Calu3 (cell line): ENCODE data around the gene SH2B3. TPM values are rescaled to one million over a fixed set of nuclear protein-coding genes. Genes with fewer than 3 reads are reported as not detected.
A peak's percentile ranks its signal among the peaks of the same experiment; 100 is the strongest.
"Not testable (repeated sequence)": the region's sequence is repeated elsewhere in the genome, so short reads cannot be mapped to it uniquely, and the experiment has no call there.

Source experiments
- BruUV-seq: library from RNA; stranded (reverse); fragments of 400-500 nt; replicated peaks from 2 replicates; lab custom pipeline; 2021; lab: Mats Ljungman, UMichigan
- CTCF ChIA-PET: fragments of 300-600 bp; sonication (Branson Sonifier 250); formaldehyde crosslinking; loops from one replicate; lab custom pipeline; 2022; ENCODE audit warnings: antibody characterized with exemption; lab: Charles Lee
- DNase-seq: peaks from one replicate; pipeline ENCODE4 v3.0.0; 2022
- H3K27ac Mint-ChIP-seq: one replicate; pipeline ENCODE4 v1.8.0; 2022; ENCODE audit warnings: mixed read lengths; ENCODE audit not compliant: unreplicated experiment
- H3K27me3 Mint-ChIP-seq: one replicate; pipeline ENCODE4 v1.8.0; 2022; ENCODE audit warnings: mixed read lengths; ENCODE audit not compliant: unreplicated experiment
- H3K36me3 Mint-ChIP-seq: one replicate; pipeline ENCODE4 v1.8.0; 2022; ENCODE audit warnings: mild to moderate bottlenecking, moderate library complexity, mixed read lengths; ENCODE audit not compliant: insufficient read depth, unreplicated experiment
- H3K4me1 Mint-ChIP-seq: one replicate; pipeline ENCODE4 v1.8.0; 2022; ENCODE audit warnings: mild to moderate bottlenecking, low read depth, mixed read lengths; ENCODE audit not compliant: unreplicated experiment
- H3K4me3 Mint-ChIP-seq: one replicate; pipeline ENCODE4 v1.8.0; 2022; ENCODE audit warnings: mild to moderate bottlenecking, low read depth, moderate library complexity, mixed read lengths; ENCODE audit not compliant: unreplicated experiment
- H3K9me3 Mint-ChIP-seq: one replicate; pipeline ENCODE4 v1.8.0; 2022; ENCODE audit warnings: low read depth, mixed read lengths; ENCODE audit not compliant: unreplicated experiment
- intact Hi-C: fragments of 100-400 bp; cut with micrococcal nuclease; formaldehyde crosslinking; loops from one replicate; pipeline ENCODE4 v1.10.0; 2022; ENCODE audit not compliant: unreplicated experiment
- total RNA-seq: library from RNA; stranded (reverse); gene quantifications from 2 replicates; pipeline ENCODE4 v1.2.3, GENCODE V29; 2022
- TF ChIP-seq, protein P1 (sequence below): fragments of 200-600 bp; IDR thresholded peaks from one replicate; pipeline ENCODE4 v1.8.0; 2022; ENCODE audit warnings: antibody characterized with exemption; ENCODE audit not compliant: unreplicated experiment

Gene SH2B3
- total RNA-seq, 1 experiment from 2014 or later, result 14.3 TPM

DNA sequence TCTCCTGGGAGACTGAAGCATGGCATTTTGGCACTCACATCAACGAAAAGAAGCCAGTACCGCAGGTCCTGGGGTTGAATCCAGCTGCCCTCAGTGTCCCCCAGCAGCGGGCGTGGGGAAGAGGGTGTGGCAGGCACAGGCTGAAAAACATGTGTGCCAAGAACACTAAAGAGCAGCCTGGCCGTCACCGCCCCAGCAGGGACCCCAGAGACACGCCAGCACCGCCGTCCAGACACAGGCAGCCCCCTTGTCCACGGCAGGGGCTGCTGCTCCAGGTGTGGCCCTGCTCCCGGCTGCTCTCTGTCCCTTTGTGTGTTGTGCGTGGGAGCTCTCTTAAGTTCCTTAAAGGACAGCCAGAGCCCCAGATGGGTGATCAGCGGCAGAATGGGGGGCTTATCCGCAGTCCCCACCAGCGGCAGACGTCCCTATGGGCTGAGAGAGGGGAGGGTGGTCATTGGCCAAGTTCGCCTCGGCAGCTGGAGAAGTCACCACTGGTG is 37.4 kb upstream of the SH2B3 start:
- TSS peak; percentile 74 for BruUV-seq
- TF ChIP-seq, protein P1, sequence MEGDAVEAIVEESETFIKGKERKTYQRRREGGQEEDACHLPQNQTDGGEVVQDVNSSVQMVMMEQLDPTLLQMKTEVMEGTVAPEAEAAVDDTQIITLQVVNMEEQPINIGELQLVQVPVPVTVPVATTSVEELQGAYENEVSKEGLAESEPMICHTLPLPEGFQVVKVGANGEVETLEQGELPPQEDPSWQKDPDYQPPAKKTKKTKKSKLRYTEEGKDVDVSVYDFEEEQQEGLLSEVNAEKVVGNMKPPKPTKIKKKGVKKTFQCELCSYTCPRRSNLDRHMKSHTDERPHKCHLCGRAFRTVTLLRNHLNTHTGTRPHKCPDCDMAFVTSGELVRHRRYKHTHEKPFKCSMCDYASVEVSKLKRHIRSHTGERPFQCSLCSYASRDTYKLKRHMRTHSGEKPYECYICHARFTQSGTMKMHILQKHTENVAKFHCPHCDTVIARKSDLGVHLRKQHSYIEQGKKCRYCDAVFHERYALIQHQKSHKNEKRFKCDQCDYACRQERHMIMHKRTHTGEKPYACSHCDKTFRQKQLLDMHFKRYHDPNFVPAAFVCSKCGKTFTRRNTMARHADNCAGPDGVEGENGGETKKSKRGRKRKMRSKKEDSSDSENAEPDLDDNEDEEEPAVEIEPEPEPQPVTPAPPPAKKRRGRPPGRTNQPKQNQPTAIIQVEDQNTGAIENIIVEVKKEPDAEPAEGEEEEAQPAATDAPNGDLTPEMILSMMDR, result no peak
- CTCF ChIA-PET, result interaction anchor here (1.6 to 1.9 kb wide), 2 partner anchors 29 to 83 kb away, joined by 4 to 7 read pairs; no protein-coding TSS in a partner anchor
- intact Hi-C loops, result no loop called here
- H3K36me3 Mint-ChIP-seq, result peaks cover 35% of the 10 kb centered on the region
- peak overlapping the region; percentile 83 for H3K4me3 Mint-ChIP-seq
- H3K9me3 Mint-ChIP-seq, result no peaks in the 10 kb centered on the region
- peaks cover 28% of the 10 kb centered on the region for H3K4me1 Mint-ChIP-seq
- no peak for DNase-seq
- H3K27me3 Mint-ChIP-seq, result no peaks in the 10 kb centered on the region
- H3K27ac Mint-ChIP-seq, result no peak overlapping the region

DNA sequence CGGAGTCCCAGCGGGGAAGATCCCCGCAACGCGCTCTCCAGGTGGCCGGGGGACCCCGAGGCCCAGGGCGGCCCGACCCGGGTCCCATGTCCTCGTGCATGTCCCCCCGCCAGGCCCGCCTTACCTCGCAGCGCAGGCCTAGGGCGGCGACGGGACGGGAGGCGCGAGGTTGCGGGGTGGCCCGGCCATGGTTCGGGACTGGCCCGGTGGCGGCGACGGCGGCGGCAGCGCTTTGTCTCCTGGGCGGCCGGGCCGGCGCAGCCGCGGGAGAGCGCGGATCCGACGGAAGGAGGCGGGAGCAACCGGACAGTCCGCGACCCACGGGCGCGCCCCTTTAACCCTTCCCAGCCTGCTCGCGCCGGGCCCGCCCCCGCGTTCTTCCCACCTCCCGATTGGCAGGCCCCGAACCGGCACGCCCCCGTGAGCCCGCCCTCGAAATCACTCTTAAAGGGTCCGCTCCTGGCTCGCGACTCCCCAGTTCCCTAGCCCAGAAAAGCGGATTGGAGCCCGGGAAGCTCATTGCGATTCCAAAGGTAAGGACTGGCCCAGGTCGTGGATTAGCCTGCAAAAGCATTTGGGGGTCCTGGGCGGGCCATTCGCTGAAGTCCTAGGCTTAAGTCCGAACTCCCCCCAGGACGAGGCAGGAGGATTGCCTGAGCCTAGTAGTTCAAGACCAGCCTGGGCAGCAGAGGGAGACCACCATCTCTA is 36.8 kb upstream of the SH2B3 start, which contains the start of gene PHETA1:
TSS of gene PHETA1 (minus strand) at position 308 of the 708 bp plus-strand sequence. CDS start 5,668 bp downstream, outside the sequence.
- H3K27me3 Mint-ChIP-seq, result no peaks in the 10 kb centered on the region
- peak; percentile 94 for DNase-seq
- H3K4me1 Mint-ChIP-seq, result peaks cover 22% of the 10 kb centered on the region
- peaks cover 31% of the 10 kb centered on the region for H3K36me3 Mint-ChIP-seq
- H3K27ac Mint-ChIP-seq, result peak within 1 kb of the TSS; percentile 70
- TF ChIP-seq, protein P1, result peak; percentile 14
- peak within 1 kb of the TSS; percentile 83 for H3K4me3 Mint-ChIP-seq
- intact Hi-C loops, result no loop called here
- BruUV-seq, result no TSS peak
- H3K9me3 Mint-ChIP-seq, result no peaks in the 10 kb centered on the region
- CTCF ChIA-PET, result interaction anchor here (0.5 to 1.9 kb wide), 6 partner anchors 27 to 83 kb away, joined by 3 to 7 read pairs (median 3); no protein-coding TSS in a partner anchor

DNA sequence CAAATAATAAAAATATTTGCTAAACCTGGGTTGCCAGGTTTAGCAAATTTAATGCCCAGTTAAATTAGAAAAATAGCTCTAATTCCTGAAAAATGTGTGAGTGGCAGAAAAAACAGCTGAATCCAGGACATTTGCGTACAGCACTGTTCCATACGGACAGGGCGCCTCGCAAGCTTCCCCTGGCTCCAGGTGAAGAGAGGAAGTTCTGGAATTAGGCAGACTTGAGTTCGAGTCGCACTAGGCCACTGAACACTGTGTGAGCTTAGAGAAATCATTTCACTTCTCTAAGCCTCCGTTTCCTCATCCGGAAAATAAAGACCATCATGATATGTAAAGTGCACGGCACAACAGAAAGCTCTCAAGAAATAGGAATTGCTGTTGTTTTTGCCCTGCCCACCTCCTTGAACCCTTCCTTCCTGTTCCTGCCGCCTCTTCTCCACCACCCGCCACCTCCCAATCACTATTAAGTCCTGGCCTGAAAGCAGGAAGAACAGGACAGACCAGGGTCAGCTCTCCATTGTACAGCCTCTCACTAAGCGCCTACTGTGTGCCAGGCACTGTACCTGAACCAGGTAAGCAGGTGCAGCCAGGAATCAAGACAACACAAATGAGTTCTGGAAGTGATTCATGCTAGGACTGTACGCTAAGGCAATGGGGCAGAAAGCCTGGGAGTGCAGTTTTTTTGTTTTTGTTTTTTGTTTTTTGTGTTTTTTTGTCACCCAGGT is 36.1 kb upstream of the SH2B3 start:
- no peak for DNase-seq
- no TSS peak for BruUV-seq
- H3K27me3 Mint-ChIP-seq, result no peaks in the 10 kb centered on the region
- TF ChIP-seq, protein P1, result no peak
- CTCF ChIA-PET, result interaction anchor here (0.8 to 1.9 kb wide), 5 partner anchors 28 to 82 kb away, joined by 3 to 7 read pairs (median 3); no protein-coding TSS in a partner anchor
- H3K36me3 Mint-ChIP-seq, result peaks cover 31% of the 10 kb centered on the region
- no peaks in the 10 kb centered on the region for H3K9me3 Mint-ChIP-seq
- intact Hi-C loops, result no loop called here
- peaks cover 22% of the 10 kb centered on the region for H3K4me1 Mint-ChIP-seq
- peak overlapping the region; percentile 70 for H3K27ac Mint-ChIP-seq
- H3K4me3 Mint-ChIP-seq, result peak overlapping the region; percentile 83

DNA sequence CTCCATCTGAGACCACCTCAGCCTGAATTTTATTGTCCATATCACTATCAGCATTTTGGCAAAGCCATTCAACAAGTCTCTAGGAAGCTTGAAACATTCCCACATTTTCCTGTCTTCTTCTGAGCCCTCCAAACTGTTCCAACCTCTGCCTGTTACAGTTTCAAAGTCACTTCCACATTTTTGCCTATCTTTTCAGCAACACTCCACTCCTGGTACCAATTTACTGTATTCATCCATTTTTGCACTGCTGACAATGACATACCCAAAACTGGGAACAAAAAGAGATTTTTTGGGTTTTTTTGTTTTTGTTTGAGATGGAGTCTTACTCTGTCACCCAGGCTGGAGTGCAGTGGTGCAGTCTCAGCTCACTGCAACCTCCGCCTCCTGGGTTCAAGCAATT is 32.5 kb upstream of the SH2B3 start:
- H3K9me3 Mint-ChIP-seq, intact Hi-C loops, H3K27me3 Mint-ChIP-seq, H3K4me1 Mint-ChIP-seq, DNase-seq, BruUV-seq, H3K27ac Mint-ChIP-seq, CTCF ChIA-PET, H3K4me3 Mint-ChIP-seq: not testable (repeated sequence)
- peaks cover 16% of the 10 kb centered on the region for H3K36me3 Mint-ChIP-seq
